RWPE2 (cell line): Measurements from ENCODE around the gene HDAC8.

Experiments used
- ATAC-seq: fragments of 200-7000 bp; cut with Tn5 transposase; 3 replicates; pipeline ENCODE4 v1.9.1; 2021; ENCODE audit warnings: low read depth
- DNase-seq: peaks from one replicate; pipeline ENCODE4 v3.0.0-alpha.2; 2020; ENCODE audit warnings: low spot score
- H3K27ac ChIP-seq: fragments of 450-650 bp; 2 replicates; pipeline ENCODE4 v1.5.1; 2017; ENCODE audit warnings: mild to moderate bottlenecking; ENCODE audit not compliant: poor library complexity, severe bottlenecking
- H3K27me3 ChIP-seq: fragments of 250-450 bp; sonication (Bioruptor Pico); 2 replicates; pipeline ENCODE4 v1.5.1; 2021; ENCODE audit warnings: mild to moderate bottlenecking, moderate library complexity; ENCODE audit not compliant: insufficient read depth, poor library complexity, severe bottlenecking
- H3K36me3 ChIP-seq: fragments of 250-450 bp; sonication (Bioruptor Pico); 2 replicates; pipeline ENCODE4 v1.5.1; 2020; ENCODE audit warnings: low read depth, mild to moderate bottlenecking, moderate library complexity
- H3K4me1 ChIP-seq: fragments of 250-450 bp; sonication (Bioruptor Pico); 2 replicates; pipeline ENCODE4 v1.5.1; 2021; ENCODE audit warnings: mild to moderate bottlenecking, moderate library complexity; ENCODE audit not compliant: insufficient read depth, poor library complexity, severe bottlenecking
- H3K4me3 ChIP-seq: fragments of 250-450 bp; sonication (Bioruptor Pico); 2 replicates; pipeline ENCODE4 v1.5.1; 2021; ENCODE audit warnings: mild to moderate bottlenecking, moderate library complexity; ENCODE audit not compliant: severe bottlenecking
- H3K9me3 ChIP-seq: fragments of 250-450 bp; sonication (Bioruptor Pico); 2 replicates; pipeline ENCODE4 v1.5.1; 2021; ENCODE audit warnings: mild to moderate bottlenecking, moderate library complexity; ENCODE audit not compliant: severe bottlenecking
- CTCF ChIP-seq: fragments of 450-650 bp; IDR thresholded peaks from one replicate; pipeline ENCODE4 v1.5.1; 2017; ENCODE audit warnings: mild to moderate bottlenecking, moderate library complexity; ENCODE audit not compliant: poor library complexity, severe bottlenecking

The HDAC8 gene

GRCh38 chrX:72371405-72371804, 201.2 kb downstream of the HDAC8 start:
- no peaks in the 10 kb centered on the region for H3K9me3 ChIP-seq
- ATAC-seq (no peak), DNase-seq (no peak)
- H3K4me3 ChIP-seq, result no peak overlapping the region
- H3K36me3 ChIP-seq, result no peaks in the 10 kb centered on the region
- H3K4me1 ChIP-seq, result no peaks in the 10 kb centered on the region
- no peak for TF ChIP-seq CTCF
- H3K27me3 ChIP-seq, result no peaks in the 10 kb centered on the region
- H3K27ac ChIP-seq, result no peak overlapping the region

GRCh38 chrX:72368796-72369195, 203.8 kb downstream of the HDAC8 start:
- H3K27me3 ChIP-seq, result no peaks in the 10 kb centered on the region
- no peak overlapping the region for H3K27ac ChIP-seq
- H3K4me1 ChIP-seq, result no peaks in the 10 kb centered on the region
- no peak overlapping the region for H3K4me3 ChIP-seq
- H3K36me3 ChIP-seq, result no peaks in the 10 kb centered on the region
- no peaks in the 10 kb centered on the region for H3K9me3 ChIP-seq
- DNase-seq (no peak), ATAC-seq (no peak)
- TF ChIP-seq CTCF, result no peak

GRCh38 chrX:72367516-72367915, 205.1 kb downstream of the HDAC8 start:
- ATAC-seq (no peak), DNase-seq (no peak)
- TF ChIP-seq CTCF, result no peak
- Histone ChIP-seq H3K27me3 (no peaks in the 10 kb centered on the region), H3K4me1 (no peaks in the 10 kb centered on the region), H3K9me3 (no peaks in the 10 kb centered on the region), H3K4me3 (no peak overlapping the region), H3K27ac (no peak overlapping the region), H3K36me3 (no peaks in the 10 kb centered on the region)

- no peaks in the 10 kb centered on the region for H3K4me1 ChIP-seq
- no peak overlapping the region for H3K27ac ChIP-seq
- no peak for TF ChIP-seq CTCF
- ATAC-seq, result no peak
- no peak overlapping the region for H3K4me3 ChIP-seq
- no peak for DNase-seq
- H3K27me3 ChIP-seq, result no peaks in the 10 kb centered on the region
- no peaks in the 10 kb centered on the region for H3K36me3 ChIP-seq
- H3K9me3 ChIP-seq, result no peaks in the 10 kb centered on the region
Observed at GRCh38 chrX:72366701-72367454, 205.8 kb downstream of the HDAC8 start.

GRCh38 chrX:72366178-72366577, 206.5 kb downstream of the HDAC8 start:
- Histone ChIP-seq H3K9me3 (no peaks in the 10 kb centered on the region), H3K4me3 (no peak overlapping the region), H3K27me3 (no peaks in the 10 kb centered on the region), H3K27ac (no peak overlapping the region), H3K4me1 (no peaks in the 10 kb centered on the region), H3K36me3 (no peaks in the 10 kb centered on the region)
- TF ChIP-seq CTCF, result no peak
- ATAC-seq (no peak), DNase-seq (no peak)
